Right renal cortex interstitium (tissue), 3 donors: ENCODE measurements around the gene TMEM178B. TPM values are rescaled to one million over a fixed set of nuclear protein-coding genes. Genes with fewer than 3 reads are reported as not detected.
"Not testable (repeated sequence)": the region's sequence is repeated elsewhere in the genome, so short reads cannot be mapped to it uniquely, and the experiment has no call there.

Source experiments
- DNase-seq, 3 donors: peaks; one replicate each; pipeline ENCODE4 v3.0.0-alpha.2; 2013; ENCODE audit warnings: low read depth in 3 of 3, low spot score in 2 of 3
- polyA plus RNA-seq, 3 donors: library from polyadenylated mRNA; unstranded; fragments of 120-200 nt; gene quantifications; one replicate each; pipeline ENCODE4 v1.2.1, GENCODE V29; 2013; ENCODE audit not compliant: insufficient read length in 3 of 3

TMEM178B gene
- polyA plus RNA-seq, 3 donors = 0.21 to 0.50 (median 0.32) TPM

DNA sequence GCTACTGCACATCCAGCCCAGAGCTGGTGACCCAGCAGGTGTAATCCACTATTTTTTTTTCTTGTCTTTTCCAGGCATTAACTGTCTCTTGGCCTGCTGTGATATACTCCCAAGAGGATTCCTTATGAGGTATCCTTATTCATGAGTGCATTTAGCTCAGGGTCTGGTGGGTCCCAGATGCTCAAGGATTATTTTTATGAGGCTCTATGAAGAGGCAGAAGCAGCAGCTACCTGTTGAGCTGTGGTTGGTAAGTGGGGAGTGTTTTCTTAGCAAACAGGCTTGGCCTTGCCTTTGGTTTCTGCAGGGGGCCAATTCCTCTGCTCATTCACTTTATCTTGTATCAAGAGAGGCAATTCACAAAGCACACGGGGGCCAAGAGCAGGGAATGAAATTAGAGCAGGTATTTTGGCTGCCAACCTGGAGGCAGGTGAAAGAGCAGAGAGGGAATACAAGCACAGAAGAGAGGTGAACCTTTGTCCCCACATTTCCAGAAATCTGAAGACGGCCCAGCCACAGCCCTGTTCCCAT, 221.6 kb downstream of the TMEM178B start:
- DNase-seq = no peak

GRCh38 chr7:141300816-141301215, 227.0 kb downstream of the TMEM178B start:
- no peak for DNase-seq

DNA sequence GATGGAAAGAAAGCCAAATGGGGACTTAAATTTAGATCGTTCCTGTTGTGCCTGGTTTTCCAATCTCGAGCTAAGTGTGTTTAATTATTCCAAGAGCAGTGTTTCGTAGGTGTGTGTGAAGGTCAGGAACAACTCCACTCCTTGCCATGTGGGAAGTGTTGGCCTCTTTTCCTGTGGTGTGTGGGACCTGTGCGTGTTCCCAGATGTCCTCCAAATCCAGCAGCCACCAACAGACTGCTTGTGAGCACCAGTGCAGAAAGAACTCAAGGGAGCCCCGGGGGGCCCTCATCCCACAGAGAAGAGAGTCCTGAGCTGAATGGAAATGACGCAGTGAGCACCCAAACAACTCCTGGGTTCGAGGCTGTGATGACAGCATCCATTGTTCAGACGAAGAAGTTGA, 227.7 kb downstream of the TMEM178B start:
- no peak for DNase-seq

- no peak for DNase-seq
These were observed 228.8 kb downstream of the TMEM178B start for GRCh38 chr7:141302617-141303016.

- no peak for DNase-seq
These were observed 230.4 kb downstream of the TMEM178B start for GRCh38 chr7:141304291-141304690.

- no peak for DNase-seq
These were observed 232.2 kb downstream of the TMEM178B start for GRCh38 chr7:141306081-141306480.

DNA sequence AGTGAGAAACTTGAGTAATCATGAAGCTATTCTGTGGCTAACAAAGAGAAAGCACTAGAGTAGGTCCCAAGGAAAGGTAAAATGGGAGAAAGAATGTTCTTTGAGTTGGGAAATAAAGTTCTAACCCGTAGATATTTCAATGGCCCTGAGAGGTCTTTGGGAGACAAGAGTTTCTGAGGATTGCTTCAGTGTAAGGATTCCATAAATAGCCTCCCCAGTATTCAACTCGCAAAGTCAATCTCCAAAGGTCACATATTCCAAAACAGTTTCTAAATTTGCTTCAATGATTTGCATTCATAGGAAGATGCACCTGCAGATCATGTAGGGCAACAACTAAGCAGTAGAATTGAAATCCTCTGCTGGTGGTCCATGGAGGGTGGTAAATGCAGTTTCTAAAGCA, 238.5 kb downstream of the TMEM178B start:
- no peak for DNase-seq

DNA sequence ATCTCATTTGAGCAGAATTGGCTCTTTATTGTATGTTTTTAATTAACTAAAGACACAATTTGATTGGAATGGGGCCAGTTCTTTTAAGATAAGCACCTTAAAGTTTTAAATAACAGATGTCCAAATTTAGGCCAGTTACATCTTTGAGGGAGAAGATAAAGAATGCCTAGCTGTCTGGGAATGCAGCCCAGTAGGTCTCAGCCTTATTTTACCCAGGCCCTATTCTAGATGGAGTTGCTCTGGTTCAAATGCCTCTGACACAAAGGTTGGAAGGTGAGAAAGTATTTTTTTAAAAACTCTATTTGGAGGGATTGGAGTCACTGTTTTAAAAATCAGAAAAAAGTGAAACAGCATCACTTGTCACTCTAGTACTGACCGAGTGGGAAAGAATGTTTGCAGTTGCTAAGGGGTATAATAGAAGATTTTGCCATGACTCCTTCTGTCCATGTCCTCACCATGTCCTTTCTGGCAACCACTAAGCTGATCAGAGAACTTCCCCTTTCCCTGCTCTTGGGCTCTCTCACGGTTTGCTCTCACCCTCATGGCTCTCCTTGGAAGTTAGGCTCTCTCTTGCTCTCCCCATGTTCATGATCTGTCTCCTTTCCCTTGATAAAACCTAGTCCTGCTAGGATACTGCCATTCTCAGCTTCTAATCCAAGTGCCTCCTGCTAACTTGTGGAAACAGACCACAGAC, 239.1 kb downstream of the TMEM178B start:
- DNase-seq = no peak

DNA sequence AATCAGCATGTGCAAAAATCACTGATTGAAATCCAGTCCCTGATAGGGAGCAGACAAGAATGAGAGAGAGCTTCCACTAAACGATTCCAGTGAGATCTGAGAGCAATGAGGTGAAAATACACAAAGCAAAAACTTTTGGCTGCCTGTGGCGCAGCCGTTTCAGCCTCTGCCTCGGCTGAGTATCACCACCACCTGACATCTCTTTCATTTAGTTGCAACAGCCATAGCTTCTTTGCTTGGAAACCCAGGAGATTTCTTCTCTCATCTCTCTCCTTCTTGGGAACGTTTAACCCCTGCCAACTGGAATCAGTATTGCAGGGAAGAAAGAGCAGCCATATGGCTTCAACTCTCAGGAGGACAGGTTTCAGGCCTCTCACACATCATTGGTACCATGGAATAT, 240.0 kb downstream of the TMEM178B start:
- no peak for DNase-seq

DNA sequence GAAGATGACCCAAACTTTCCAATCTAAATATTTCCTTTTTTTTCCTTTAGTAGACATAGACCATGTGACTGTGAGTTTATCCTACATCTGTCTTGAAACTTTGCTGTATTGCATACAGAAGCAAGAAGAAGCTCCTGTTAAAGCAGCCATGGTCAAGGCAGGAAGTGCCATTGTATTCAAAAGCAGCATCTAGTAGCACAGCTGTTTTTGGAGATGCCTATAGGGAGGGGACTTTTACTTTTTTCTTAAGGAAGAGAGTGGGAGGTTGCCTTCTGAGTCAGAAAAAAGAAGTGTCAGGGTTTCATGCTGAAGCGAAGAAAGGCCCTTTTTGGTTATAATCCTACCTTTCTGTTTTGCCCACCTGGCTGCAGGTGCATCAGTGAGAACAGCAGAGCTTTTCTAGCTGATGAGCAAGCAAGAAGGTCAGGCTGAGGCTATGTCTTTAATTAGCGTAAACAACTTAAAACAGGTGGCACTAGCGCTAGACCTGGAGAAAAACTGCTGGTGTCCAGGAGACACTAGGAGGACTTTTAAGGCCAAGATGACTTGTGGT, 243.2 kb downstream of the TMEM178B start:
- DNase-seq = no peak

DNA sequence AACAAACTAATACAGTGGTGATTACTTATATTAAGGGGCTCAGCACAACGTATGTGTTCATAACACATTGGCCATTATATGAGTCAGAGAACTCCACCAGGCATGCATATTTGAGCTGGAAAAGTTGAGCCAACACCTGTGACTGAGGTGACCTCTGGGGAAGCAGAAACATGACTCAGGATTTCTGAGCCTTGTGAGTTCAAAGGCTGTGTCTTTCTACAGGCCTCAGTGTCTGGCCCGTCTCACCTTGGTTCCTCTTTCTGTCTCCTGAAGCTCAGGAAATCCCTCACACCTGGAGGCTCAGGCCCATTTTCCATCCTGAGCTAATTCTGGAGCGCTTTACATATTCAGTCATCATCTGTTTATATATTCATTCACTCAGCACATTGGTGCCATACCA, 246.4 kb downstream of the TMEM178B start:
- no peak for DNase-seq

DNA sequence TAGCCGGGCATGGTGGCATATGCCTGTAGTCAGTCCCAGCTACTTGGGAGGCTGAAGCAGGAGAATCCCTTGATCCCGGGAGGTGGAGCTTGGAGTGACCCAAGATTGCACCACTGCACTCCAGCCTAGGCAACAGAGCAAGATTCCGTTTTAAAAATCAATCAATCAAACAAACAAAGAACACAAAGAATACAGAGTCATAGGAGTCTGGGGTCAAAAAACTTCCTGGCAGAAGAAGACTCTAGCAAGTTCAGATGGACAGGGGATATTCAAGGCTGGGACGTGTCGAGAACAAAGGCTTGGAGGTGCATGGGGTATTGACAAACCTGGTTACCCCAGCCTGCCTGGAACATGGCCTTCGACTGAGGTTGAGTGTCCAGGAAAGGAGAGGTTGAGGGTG, 248.5 kb downstream of the TMEM178B start:
- no peak for DNase-seq

DNA sequence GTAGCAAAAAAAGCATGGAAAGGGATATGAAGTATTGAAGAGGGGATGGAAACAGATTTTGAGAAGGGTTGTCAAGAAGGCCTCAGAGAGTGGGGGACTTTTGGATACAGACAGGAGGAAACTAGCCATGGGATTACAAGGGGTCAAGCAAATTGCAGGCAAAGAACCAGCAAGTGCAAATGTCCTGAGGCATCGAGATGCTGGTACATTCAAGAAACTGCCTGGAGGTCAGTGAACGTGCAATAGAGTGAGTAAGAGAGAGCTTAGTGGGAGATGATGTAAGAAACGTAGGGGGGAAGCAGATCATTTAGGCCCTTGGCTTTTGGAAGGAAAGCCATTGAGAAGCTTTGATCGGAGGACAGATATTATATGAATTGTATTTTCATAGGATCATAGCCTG, 250.0 kb downstream of the TMEM178B start:
- DNase-seq = no peak

DNA sequence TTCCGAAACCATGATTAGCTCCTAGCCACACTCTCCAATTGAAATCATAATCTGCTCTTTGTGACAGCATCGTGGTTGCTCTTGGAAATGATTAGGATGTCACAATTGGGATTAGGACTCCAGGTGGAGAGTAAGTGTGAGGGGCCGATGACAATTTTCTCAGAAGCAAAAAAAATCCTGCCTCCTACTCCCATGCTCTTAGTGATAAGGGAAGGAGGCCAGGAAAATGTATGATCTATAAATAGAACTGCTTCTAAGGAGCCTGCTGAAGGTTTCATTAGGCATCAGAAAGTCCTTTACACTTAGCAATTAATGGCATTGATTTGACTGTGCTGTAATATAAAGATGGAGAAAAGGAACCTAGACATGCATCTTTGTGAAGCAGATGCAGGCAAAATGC, 251.0 kb downstream of the TMEM178B start:
- DNase-seq = no peak

DNA sequence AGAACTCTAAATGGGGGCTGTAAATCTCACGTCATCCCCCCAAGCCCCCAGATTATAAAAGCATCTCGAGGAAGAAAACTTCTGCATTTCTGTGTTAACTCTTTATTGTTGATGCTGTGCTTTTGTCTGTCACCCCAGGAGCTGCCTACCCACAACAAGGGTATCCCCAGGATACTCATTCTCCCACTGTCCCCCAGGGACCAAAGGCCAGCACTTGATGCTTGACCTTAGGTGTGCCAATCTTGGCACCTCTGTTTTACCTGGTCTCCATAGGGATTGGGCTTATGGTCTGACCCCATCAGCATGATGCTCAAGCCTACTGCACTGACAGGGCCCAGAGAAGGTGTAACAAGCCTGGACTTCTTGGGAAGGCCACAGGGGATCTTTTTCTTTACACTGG, 251.4 kb downstream of the TMEM178B start:
- no peak for DNase-seq

GRCh38 chr7:141328290-141328689, 254.4 kb downstream of the TMEM178B start:
- DNase-seq = no peak

DNA sequence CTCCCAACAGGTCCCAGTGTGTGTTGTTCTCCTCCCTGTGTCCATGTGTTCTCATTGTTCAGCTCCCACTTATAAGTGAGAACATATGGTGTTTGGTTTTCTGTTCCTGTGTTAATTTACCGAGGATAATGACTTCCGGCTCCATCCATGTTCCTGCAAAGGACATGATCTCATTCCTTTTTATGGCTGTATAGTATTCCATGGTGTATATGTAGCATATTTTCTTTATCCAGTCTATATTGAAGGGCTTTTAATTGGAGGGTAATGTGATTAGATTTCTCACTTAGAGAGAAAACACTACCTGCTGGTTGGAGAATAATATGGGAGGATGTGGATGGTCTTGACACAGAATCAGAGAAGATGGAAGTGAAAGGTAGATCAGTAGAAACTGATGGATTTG, 256.4 kb downstream of the TMEM178B start:
- not testable (repeated sequence) for DNase-seq

DNA sequence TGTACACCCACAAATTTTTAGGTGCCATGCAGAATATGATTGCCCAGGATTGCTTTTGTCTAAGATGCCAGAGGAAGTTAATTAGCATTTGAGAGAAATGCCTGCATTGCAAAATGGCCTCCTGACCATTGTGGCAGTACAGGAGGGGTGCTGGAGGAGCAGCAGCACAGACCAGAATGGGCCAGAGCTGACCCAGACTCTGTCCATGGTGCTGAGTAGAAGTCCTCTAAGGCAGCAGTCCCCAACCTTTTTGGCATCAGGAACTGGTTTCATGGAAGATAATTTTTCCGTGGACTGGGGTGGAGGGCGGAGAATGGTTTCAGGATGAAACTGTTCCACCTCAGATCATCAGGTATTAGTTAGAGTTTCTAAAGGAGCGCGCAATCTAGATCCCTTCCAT, 259.6 kb downstream of the TMEM178B start:
- DNase-seq = peak in 1 of 3 donors; percentile 19

DNA sequence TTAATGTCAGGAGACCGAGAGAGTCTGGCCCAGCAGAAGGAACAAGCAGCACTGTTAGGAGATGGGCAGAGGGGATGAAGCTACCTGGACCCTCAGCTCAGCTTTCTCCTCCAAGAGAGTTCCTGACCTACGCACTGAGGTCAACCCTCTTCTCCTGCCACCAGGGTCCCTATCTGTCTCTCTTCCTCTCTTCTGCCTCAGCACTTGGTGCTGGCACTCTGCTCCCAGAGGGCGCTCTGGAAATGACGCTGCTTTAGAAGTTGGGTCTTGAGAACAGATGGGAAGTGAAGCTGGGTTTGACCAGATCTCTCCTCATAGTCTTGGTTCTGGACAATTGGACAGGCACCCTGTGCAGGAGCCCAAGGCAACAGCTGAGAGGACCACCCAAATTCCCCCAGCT, 261.3 kb downstream of the TMEM178B start:
- DNase-seq = no peak

GRCh38 chr7:141339603-141340002, 265.7 kb downstream of the TMEM178B start:
- no peak for DNase-seq

DNA sequence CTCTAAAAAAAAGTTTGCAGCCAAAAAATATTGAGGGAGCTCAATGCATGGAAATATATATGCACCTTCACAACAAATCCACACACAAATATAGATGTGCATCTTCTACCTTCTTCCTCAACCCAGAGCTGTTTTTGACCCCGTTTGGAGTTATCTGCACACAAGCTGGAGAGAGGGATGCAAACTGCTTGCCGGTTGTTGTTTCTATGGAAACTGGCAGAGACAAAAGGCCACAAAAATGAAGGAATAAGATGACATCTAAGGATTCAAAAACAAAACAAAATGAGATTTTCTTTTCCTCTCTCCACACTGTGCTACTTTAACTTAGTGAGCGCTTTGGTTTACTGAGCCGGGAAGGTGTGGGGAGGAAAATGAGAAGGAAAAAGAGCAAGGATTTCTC, 267.1 kb downstream of the TMEM178B start:
- no peak for DNase-seq

DNA sequence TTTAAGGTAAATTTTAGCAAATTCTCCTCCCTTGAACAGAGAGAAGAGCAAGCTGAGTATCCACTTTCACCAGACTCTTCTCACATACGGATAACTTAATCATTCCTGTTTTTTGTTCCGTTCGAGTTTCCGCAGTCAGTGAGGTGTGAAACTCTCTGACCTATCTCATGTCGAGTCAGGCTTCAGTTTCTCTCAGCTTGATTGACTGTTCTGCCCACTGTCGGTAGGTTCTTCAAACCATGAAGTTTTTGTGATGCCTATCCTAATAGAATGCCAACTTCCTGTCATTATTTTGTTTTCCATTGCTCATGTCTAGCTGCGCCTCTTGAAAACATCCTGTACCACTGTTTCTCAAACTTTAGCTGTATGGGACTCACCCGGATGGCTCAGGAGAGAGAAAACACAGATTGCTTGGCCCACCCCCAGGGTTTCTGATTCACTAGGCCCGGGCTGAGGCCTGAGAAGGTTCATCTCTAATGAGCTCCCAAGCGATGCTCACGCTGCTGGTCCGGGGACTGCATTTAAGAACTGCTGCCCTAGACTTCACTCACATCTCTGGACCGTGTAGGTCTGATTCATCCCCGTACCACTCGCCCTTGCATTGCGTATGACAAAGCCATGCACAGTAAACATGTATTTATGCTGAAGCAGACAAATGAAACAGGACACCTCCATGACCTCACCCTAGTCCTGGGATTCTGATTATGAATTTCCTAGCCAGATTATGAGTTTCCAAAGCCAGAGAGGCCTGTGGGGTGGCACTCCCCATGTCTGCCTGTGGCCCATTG, 269.0 kb downstream of the TMEM178B start:
- no peak for DNase-seq
